Adipocyte (in vitro differentiated cells): ENCODE results near the gene ZNF579.

Source experiments
- DNase-seq: peaks from one replicate; pipeline ENCODE4 v3.0.0-alpha.2; 2015; ENCODE audit warnings: low read depth
- H3K27me3 ChIP-seq: replicated peaks from 2 replicates; pipeline ENCODE4 v1.7.0; 2013; ENCODE audit warnings: mild to moderate bottlenecking, low read length, moderate library complexity; ENCODE audit not compliant: control insufficient read depth, insufficient read depth
- H3K36me3 ChIP-seq: 2 replicates; pipeline ENCODE4 v1.7.0; 2013; ENCODE audit warnings: low read length, mild to moderate bottlenecking, moderate library complexity; ENCODE audit not compliant: control insufficient read depth, insufficient read depth, severe bottlenecking
- H3K4me1 ChIP-seq: 2 replicates; pipeline ENCODE4 v1.7.0; 2013; ENCODE audit warnings: mild to moderate bottlenecking, low read length, moderate library complexity; ENCODE audit not compliant: control insufficient read depth, insufficient read depth
- H3K4me3 ChIP-seq: 2 replicates; pipeline ENCODE4 v1.7.0; 2013; ENCODE audit warnings: mild to moderate bottlenecking, low read length, moderate library complexity
- H3K9ac ChIP-seq: 2 replicates; pipeline ENCODE4 v1.7.0; 2013; ENCODE audit warnings: mild to moderate bottlenecking, low read length, moderate library complexity
- H3K9me3 ChIP-seq: 2 replicates; pipeline ENCODE4 v1.7.0; 2013; ENCODE audit warnings: mild to moderate bottlenecking, low read length, moderate library complexity; ENCODE audit not compliant: control insufficient read depth

The ZNF579 gene

DNA sequence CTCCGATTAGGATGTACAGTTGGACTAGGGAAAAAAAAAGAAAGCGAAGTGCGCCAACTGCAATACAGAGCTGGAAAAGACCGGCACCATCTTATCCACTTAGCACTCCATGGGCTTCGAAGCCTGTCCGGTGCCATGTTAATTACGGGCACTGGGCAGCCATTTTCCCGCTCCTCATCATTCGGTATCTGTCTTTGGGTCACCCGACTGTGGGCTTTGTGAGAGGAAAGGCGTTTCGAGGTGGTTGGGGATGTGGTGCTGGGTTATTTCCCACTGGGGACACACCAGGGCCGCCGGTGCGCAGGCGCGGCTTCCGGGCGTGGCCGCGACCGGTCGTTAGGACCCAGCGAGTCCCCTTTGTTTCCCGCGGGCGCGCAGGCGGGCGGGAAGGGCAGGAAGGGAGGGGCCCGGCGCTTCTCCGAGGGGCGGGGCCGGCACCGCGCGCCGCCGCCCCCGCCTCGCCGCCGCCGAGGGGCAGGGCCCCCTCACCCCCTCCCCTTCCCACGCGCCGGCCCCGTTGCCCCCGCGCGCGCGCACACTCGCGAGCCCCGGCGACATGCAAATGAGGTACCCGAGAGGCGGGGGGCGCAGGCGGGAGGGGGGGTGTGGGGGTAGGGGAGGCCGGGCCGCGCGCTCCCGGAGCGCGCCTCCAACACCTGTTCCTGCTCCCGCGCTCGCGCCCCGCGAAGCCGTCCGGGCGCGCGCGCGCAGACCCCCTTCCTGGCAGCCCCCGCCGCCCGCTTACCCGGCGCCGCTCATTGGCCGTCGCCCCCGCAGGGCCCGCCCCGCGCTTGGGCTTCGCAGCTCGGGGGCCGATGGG is 19.4 kb upstream of the ZNF579 start, which contains the start of gene ZNF524:
Gene ZNF524, plus strand, starts transcription at position 447 of the 820 bp plus-strand sequence. CDS start 1,825 bp downstream, outside the sequence.
- no peaks in the 10 kb centered on the region for H3K9me3 ChIP-seq
- peak; percentile 92 for DNase-seq
- no peaks in the 10 kb centered on the region for H3K27me3 ChIP-seq
- peaks cover 14% of the 10 kb centered on the region for H3K36me3 ChIP-seq
- peak within 1 kb of the TSS; percentile 98 for H3K4me3 ChIP-seq
- peaks cover 15% of the 10 kb centered on the region for H3K4me1 ChIP-seq
- H3K9ac ChIP-seq = peak within 1 kb of the TSS; percentile 99

DNA sequence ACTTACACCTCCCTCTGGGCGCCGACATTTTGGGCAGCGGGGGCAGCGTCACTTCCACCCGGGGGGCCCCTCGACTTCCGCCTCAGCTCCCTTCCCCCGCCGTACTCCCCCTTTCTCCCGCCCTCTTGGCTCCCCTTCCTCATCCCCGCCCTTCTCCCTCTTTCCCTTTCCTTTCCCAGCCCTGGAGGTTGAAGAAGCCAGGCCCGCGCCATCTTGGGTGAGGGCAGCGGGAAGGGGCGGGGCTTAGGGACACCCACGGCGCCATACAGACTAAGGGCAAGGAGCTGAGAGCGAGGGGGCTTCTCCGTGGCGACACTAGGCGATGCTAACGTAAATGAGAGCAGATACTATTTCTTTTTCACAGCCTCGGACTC is 18.8 kb upstream of the ZNF579 start, which contains the start of gene FIZ1:
Gene FIZ1, minus strand, starts transcription at position 50 of the 374 bp plus-strand sequence. CDS start 1,652 bp downstream, outside the sequence.
- Histone ChIP-seq H3K27me3 (no peaks in the 10 kb centered on the region), H3K36me3 (peaks cover 20% of the 10 kb centered on the region), H3K9ac (peak within 1 kb of the TSS; percentile 99), H3K9me3 (no peaks in the 10 kb centered on the region), H3K4me3 (peak within 1 kb of the TSS; percentile 98), H3K4me1 (peaks cover 10% of the 10 kb centered on the region)
- peak; percentile 100 for DNase-seq

- H3K9ac ChIP-seq = peak overlapping the region; percentile 99
- H3K27me3 ChIP-seq = no peaks in the 10 kb centered on the region
- peaks cover 20% of the 10 kb centered on the region for H3K36me3 ChIP-seq
- H3K4me1 ChIP-seq = peaks cover 8% of the 10 kb centered on the region
- peak; percentile 98 for DNase-seq
- H3K9me3 ChIP-seq = no peaks in the 10 kb centered on the region
- peak overlapping the region; percentile 98 for H3K4me3 ChIP-seq
Observed at GRCh38 chr19:55598719-55599467, 18.2 kb upstream of the ZNF579 start.

GRCh38 chr19:55598034-55598433 is 17.4 kb upstream of the ZNF579 start:
- Histone ChIP-seq H3K4me3 (no peak overlapping the region), H3K9ac (no peak overlapping the region), H3K9me3 (no peaks in the 10 kb centered on the region), H3K27me3 (no peaks in the 10 kb centered on the region), H3K4me1 (peaks cover 8% of the 10 kb centered on the region), H3K36me3 (peaks cover 20% of the 10 kb centered on the region)
- no peak for DNase-seq

GRCh38 chr19:55597501-55597921 is 16.9 kb upstream of the ZNF579 start:
- H3K9ac ChIP-seq = no peak overlapping the region
- H3K4me1 ChIP-seq = peaks cover 8% of the 10 kb centered on the region
- H3K27me3 ChIP-seq = no peaks in the 10 kb centered on the region
- H3K4me3 ChIP-seq = no peak overlapping the region
- peaks cover 20% of the 10 kb centered on the region for H3K36me3 ChIP-seq
- H3K9me3 ChIP-seq = no peaks in the 10 kb centered on the region
- no peak for DNase-seq

- Histone ChIP-seq H3K36me3 (peaks cover 20% of the 10 kb centered on the region), H3K27me3 (no peaks in the 10 kb centered on the region), H3K9ac (no peak overlapping the region), H3K4me1 (peaks cover 7% of the 10 kb centered on the region), H3K9me3 (no peaks in the 10 kb centered on the region), H3K4me3 (no peak overlapping the region)
- DNase-seq = no peak
Observed at GRCh38 chr19:55596304-55596703, 15.7 kb upstream of the ZNF579 start.

GRCh38 chr19:55594996-55595545 is 14.4 kb upstream of the ZNF579 start:
- Histone ChIP-seq H3K4me1 (no peaks in the 10 kb centered on the region), H3K9ac (no peak overlapping the region), H3K4me3 (no peak overlapping the region), H3K27me3 (no peaks in the 10 kb centered on the region), H3K36me3 (peaks cover 20% of the 10 kb centered on the region), H3K9me3 (no peaks in the 10 kb centered on the region)
- no peak for DNase-seq

- H3K36me3 ChIP-seq = peaks cover 20% of the 10 kb centered on the region
- H3K9me3 ChIP-seq = no peaks in the 10 kb centered on the region
- H3K4me3 ChIP-seq = no peak overlapping the region
- no peaks in the 10 kb centered on the region for H3K4me1 ChIP-seq
- no peaks in the 10 kb centered on the region for H3K27me3 ChIP-seq
- H3K9ac ChIP-seq = no peak overlapping the region
- no peak for DNase-seq
Observed at GRCh38 chr19:55593096-55593772, 12.6 kb upstream of the ZNF579 start.

DNA sequence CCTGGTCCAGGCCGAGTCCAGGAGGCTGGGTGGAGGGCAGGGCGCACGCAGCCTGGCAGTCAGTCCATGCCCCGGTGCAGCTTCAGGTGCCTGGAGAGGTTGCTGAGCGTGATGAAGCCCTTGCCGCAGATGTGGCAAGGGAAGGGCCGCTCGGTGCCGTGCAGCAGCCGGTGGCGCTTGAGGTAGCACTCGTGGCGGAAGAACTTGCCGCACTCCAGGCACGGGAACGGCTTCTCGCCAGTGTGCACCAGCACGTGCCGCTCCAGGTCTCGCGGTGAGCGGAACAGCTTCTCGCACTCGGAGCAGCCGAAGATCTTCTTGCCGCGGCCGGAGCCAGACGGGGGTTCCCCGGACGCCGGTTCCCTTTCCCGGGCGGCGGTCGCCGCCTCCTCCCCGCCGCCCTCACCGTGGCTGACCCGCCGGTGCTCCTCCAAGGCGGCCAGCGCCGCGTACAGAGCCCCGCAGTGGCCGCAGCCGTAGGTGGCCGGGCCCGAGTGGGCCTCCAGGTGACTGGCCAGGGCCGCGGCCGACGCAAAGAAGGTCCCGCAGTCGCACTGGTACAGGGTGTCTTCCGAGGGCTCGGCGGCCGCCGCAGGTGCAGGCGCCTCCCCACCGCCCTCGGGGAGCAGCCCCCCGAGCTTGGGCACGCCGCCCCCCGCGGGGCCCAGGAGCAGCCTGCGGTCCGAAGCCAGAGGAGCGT is 11.9 kb upstream of the ZNF579 start:
- no peak for DNase-seq
- H3K4me1 ChIP-seq = peaks cover under 1% of the 10 kb centered on the region
- no peak overlapping the region for H3K9ac ChIP-seq
- H3K27me3 ChIP-seq = no peaks in the 10 kb centered on the region
- peaks cover 20% of the 10 kb centered on the region for H3K36me3 ChIP-seq
- no peaks in the 10 kb centered on the region for H3K9me3 ChIP-seq
- H3K4me3 ChIP-seq = no peak overlapping the region

DNA sequence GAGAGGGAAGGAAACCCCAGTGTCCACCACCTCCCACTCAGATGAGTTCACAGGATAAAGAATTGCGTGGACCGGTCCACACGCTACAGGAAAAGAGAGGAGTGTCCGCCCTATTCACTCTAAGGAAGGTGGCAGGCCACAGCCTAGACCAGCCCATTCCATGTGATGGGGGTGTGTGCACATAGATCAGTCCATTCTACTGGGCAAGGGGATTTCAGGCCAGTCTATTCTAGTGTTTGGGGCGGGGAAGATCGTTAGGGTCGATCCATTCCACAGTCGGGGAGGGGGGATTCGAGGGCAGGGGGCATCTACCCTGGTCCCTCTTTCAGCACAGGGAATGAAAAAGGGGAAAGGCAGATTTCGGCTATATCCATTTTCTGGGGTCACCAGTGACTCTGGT is 10.9 kb upstream of the ZNF579 start:
- peaks cover 10% of the 10 kb centered on the region for H3K4me1 ChIP-seq
- DNase-seq = no peak
- no peak overlapping the region for H3K9ac ChIP-seq
- no peak overlapping the region for H3K4me3 ChIP-seq
- H3K9me3 ChIP-seq = no peaks in the 10 kb centered on the region
- H3K36me3 ChIP-seq = peaks cover 20% of the 10 kb centered on the region
- no peaks in the 10 kb centered on the region for H3K27me3 ChIP-seq
